RKO (cell line): Measurements from ENCODE around the gene HLA-F.

Source experiments
- DNase-seq: peaks from one replicate; pipeline ENCODE4 v3.0.0-alpha.2; 2016; ENCODE audit warnings: low spot score

The HLA-F gene

DNA sequence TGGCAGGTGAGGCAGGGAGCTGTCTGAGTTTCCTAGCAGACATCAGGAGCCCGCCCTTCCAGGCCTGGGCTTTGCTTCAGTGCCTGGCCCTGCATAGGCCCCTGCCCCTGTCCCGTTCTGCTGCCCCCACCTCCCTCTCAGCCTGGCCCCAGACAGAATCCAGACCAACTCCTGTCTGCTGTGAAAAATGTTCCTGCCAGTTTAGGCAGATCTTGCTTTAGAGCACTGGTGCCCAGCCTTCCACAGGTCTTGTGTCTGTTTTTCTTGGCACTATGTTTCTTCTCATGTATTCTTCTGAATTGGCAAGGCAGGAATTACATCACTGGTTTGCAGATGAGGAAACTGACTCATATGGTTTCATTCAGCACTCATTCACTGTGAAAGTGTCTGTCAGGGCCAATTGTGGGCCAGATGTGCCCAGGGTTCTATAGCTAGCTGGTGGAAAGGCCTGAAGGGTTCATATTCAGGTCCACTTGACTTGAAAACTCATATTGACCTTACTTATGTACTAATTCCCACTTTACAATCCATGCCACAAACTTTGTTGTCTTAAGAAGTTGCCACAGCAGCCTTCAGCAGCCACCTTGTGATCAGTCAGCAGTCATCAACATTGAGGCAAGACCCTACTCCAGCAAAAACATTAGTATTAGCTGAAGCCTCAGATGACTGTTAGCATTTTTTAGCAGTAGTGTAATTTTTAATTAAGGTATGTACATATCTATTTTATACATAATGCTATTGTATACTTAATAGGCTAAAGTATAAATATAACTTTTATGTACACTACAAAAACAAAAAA, 40.5 kb downstream of the HLA-F start:
- DNase-seq, result peak; percentile 56

DNA sequence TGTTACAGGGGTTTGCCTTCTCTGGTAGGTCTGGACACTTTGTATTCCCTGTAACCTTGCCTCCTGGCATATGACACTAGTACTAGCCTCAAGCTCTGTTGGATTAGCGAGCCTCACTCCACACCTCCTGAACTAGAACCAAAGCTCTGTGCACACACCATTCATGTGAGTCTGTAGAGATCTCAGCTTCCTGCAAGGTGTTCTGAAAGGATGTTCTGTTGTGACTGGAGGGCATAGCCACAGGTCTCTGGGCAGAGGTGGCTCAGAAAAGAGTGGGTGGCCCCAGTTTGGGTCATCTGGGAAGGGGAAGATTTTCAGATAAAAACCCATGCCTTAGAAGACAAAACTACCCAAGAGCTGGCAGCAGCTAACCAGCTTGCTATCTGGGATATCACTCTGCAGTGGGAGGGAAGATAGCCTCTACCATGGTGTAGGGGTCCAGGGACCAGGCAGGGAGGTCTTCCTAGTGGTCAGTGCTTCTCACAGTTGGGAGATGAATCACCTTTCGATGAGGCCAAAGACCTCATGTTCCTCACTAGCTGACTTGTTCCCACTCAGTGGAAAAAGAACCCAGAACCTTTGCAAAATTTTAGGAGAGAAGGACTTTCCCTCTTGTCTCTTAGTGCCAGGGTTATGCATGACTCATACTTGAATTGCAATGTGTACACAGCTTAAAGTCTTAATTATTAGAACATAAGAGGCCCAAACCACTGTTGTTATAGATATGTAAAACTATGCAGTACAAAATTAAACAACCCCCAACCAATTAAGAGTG, 41.4 kb downstream of the HLA-F start:
- DNase-seq, result no peak

GRCh38 chr6:29769336-29769735, 46.1 kb downstream of the HLA-F start:
- no peak for DNase-seq

- DNase-seq, result no peak
Measured at GRCh38 chr6:29770306-29770705, 47.1 kb downstream of the HLA-F start.

DNA sequence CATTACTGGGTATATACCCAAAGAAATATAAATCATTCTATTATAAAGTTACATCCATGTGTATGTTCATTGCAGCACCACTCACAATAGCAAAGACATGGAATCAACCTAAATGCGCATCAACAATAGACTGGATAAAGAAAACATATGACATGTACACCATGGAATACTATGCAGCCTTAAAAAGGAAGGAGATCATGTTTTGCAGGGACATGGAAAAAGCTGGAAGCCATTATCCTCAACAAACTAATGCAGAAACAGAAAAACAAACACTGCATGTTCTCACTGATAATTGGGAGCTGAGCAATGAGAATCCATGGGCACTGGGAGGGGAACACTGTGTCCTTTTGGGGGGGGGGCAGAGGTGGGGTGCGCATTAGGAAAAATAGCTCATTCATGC, 53.5 kb downstream of the HLA-F start:
- no peak for DNase-seq
